ENCODE measurements around the gene POLR2A.

DNA sequence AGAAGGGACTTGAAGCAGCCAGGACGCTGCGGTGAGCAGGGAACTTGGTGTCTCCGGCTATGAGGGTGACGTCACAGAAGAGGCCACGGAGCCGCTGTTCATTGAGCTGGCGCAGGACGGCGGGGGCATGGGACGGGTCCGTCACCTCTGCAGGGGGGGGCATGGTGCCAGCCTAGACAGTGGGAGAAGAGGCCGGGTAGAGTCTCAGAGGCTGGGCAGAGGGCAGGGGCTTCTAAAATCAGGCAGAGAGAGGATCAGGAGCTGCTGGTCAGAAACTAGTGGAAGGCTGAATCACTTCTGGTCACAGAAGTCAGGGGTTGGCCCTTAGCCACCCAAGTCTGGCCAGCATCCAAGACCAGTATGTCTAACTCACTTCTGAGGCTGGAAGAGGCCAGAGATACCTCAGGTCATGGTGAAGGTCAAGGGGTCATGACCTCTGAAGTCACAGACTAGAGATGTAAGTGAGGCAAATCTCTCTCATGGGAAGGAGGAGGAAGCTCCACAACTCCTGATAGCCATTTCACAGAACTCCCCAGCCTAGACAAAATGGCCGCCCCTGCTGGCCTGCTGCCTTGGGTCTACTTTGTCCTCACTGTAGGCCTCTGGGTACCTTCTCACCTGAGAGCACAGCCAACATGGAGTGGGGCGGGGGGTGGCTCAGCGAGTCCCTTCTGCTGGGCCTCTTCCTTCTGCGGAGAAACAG is 17.4 kb upstream of the POLR2A start:
- TF ChIP-seq, protein P1, sequence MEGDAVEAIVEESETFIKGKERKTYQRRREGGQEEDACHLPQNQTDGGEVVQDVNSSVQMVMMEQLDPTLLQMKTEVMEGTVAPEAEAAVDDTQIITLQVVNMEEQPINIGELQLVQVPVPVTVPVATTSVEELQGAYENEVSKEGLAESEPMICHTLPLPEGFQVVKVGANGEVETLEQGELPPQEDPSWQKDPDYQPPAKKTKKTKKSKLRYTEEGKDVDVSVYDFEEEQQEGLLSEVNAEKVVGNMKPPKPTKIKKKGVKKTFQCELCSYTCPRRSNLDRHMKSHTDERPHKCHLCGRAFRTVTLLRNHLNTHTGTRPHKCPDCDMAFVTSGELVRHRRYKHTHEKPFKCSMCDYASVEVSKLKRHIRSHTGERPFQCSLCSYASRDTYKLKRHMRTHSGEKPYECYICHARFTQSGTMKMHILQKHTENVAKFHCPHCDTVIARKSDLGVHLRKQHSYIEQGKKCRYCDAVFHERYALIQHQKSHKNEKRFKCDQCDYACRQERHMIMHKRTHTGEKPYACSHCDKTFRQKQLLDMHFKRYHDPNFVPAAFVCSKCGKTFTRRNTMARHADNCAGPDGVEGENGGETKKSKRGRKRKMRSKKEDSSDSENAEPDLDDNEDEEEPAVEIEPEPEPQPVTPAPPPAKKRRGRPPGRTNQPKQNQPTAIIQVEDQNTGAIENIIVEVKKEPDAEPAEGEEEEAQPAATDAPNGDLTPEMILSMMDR (conservative IDR thresholded peaks at IDR 0.05; ENCODE audit: low read length): no peak
- no peak for TF ChIP-seq EZH2phosphoT487 (IDR thresholded peaks at IDR 0.05; ENCODE audit: borderline replicate concordance)
